HepG2 (cell line): ENCODE measurements around the gene C2orf81. TPM values are rescaled to one million over a fixed set of nuclear protein-coding genes. Genes with fewer than 3 reads are reported as not detected.

ENCODE experiments used
- JUNB ChIP-seq: sonication (generic); formaldehyde crosslinking; IDR thresholded peaks from 2 replicates; pipeline ENCODE4 v1.8.0; 2022; ENCODE audit warnings: missing genetic modification reagents, mild to moderate bottlenecking, borderline replicate concordance
- NCOA1 ChIP-seq: sonication (generic); formaldehyde crosslinking; IDR thresholded peaks from 2 replicates; pipeline ENCODE4 v1.9.0; 2021; ENCODE audit warnings: missing genetic modification reagents
- PHF21A ChIP-seq: sonication (generic); formaldehyde crosslinking; IDR thresholded peaks from 2 replicates; pipeline ENCODE4 v1.5.0; 2020; ENCODE audit warnings: mild to moderate bottlenecking, missing genetic modification reagents
- SNAI1 ChIP-seq: sonication (generic); formaldehyde crosslinking; IDR thresholded peaks from 2 replicates; pipeline ENCODE4 v1.5.0; 2020; ENCODE audit warnings: mild to moderate bottlenecking, missing genetic modification reagents, borderline replicate concordance
- SP1 ChIP-seq, 2 experiments: fragments of 450-650 bp in 1 of 2; sonication (generic) in 1 of 2; formaldehyde crosslinking in 1 of 2; IDR thresholded peaks; 2 replicates each; pipeline versions ENCODE4 v1.4.0 to v1.6.1; 2016 to 2020; ENCODE audit warnings: missing genetic modification reagents in 1 of 2
- ZFP36L1 ChIP-seq: sonication (generic); formaldehyde crosslinking; IDR thresholded peaks from 2 replicates; pipeline ENCODE4 v1.8.0; 2022; ENCODE audit warnings: mild to moderate bottlenecking, missing genetic modification reagents, moderate library complexity
- ZMYM4 ChIP-seq: sonication (generic); formaldehyde crosslinking; IDR thresholded peaks from 2 replicates; pipeline ENCODE4 v1.8.1; 2023; ENCODE audit warnings: mild to moderate bottlenecking, missing genetic modification reagents
- ZNF83 ChIP-seq: sonication (generic); formaldehyde crosslinking; IDR thresholded peaks from 2 replicates; pipeline ENCODE4 v1.4.0; 2020; ENCODE audit warnings: missing genetic modification reagents, mild to moderate bottlenecking, borderline replicate concordance
- ZSCAN31 ChIP-seq: sonication (generic); formaldehyde crosslinking; IDR thresholded peaks from 2 replicates; pipeline ENCODE4 v1.5.0; 2020; ENCODE audit warnings: low read depth, mild to moderate bottlenecking, missing genetic modification reagents
- polyA plus RNA-seq, 8 experiments: library from polyadenylated mRNA; depleted of rRNA in 3 of 8; stranded (reverse) in 7 of 8; unstranded in 1 of 8; fragments of >200 nt; fragmentation: Illumina TruSeq in 4 of 8; extraction: Trizol in 4 of 8; gene quantifications; 2 replicates each; pipeline versions ENCODE4 v1.2.1 to v1.2.3, GENCODE V29; 2011 to 2016; ENCODE audit warnings: low read depth in 4 of 8, missing spikeins in 1 of 8, mixed read lengths in 1 of 8; ENCODE audit not compliant: insufficient read depth in 1 of 8
- total RNA-seq, 5 experiments: library from RNA; depleted of rRNA; stranded (reverse); fragments of >200 nt; fragmentation: Illumina TruSeq; extraction: Trizol; gene quantifications; 2 replicates each; pipeline ENCODE4 v1.2.3, GENCODE V29; 2016; ENCODE audit warnings: low read depth in 1 of 5
- TF ChIP-seq, protein P1 (sequence below): sonication (generic); formaldehyde crosslinking; IDR thresholded peaks from 2 replicates; pipeline ENCODE4 v1.4.0; 2020; ENCODE audit warnings: mild to moderate bottlenecking, low read depth, missing genetic modification reagents
- TF ChIP-seq, protein P2 (sequence below): sonication (generic); formaldehyde crosslinking; IDR thresholded peaks from 2 replicates; pipeline ENCODE4 v1.4.0; 2020; ENCODE audit warnings: mild to moderate bottlenecking, missing genetic modification reagents
- TF ChIP-seq, protein P3 (sequence below): sonication (generic); formaldehyde crosslinking; IDR thresholded peaks from 2 replicates; pipeline ENCODE4 v1.9.0; 2021; ENCODE audit warnings: mild to moderate bottlenecking, missing genetic modification reagents
- TF ChIP-seq, protein P4 (sequence below): sonication (generic); formaldehyde crosslinking; IDR thresholded peaks from 2 replicates; pipeline ENCODE4 v1.5.0; 2020; ENCODE audit warnings: missing genetic modification reagents
- TF ChIP-seq, protein P5 (sequence below): sonication (generic); formaldehyde crosslinking; IDR thresholded peaks from 2 replicates; pipeline ENCODE4 v1.4.0; 2020; ENCODE audit warnings: missing genetic modification reagents, borderline replicate concordance

Gene C2orf81
- total and polyA plus RNA-seq, 2 of the 13 experiments (the other 11 are each of a cell fraction or from before 2014, with no cell fraction given) = 0.15 to 0.17 TPM

DNA sequence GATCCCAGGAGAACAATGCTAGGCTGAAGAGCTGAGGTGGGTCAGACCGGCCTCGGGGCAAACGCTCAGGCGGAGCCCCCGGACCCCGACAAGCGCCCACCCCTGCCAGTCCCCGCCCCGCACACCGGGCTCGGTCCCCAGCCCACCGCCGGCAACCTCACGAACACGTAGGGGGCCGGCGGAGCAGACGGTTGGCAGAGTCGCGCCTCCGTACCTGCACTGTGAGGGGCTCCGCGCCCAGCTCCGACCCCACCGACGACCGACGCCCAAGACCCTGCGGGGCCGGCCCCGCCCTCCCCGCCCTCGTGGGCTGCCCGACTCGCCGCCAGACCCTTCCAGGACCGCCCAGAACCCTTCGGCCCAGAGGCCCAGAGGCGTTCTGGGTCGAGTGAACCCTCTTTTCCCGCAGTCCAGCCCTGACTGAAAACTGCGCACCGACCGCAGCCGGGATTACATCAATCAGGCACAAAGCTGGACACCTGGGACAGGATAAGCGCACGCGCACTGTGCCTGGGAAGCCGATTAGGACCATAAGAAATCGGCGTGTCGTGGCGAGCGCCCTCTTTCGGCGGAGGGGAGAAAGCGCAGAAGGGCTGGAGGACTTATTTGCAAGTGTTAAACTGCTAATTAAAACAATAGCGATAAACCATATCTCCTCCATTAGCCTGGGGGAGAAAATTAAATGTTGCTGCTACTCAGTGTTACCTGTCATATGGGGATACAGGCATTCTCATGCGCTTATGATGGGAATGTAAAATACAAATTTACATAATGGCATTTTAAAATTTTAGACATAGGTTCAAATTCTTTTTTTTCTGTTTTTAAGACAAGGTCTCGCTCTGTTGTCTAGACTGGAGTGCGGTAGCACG, 29.6 kb downstream of the C2orf81 start (continued):
- TF ChIP-seq, protein P1, sequence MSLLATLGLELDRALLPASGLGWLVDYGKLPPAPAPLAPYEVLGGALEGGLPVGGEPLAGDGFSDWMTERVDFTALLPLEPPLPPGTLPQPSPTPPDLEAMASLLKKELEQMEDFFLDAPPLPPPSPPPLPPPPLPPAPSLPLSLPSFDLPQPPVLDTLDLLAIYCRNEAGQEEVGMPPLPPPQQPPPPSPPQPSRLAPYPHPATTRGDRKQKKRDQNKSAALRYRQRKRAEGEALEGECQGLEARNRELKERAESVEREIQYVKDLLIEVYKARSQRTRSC (CRISPR knock-in tag) = no peak
- TF ChIP-seq ZNF83 (CRISPR knock-in tag) (peak; percentile 35; the same call in 1 of the 2 replicates), NCOA1 (CRISPR knock-in tag) (no peak), ZSCAN31 (CRISPR knock-in tag) (no peak; the same call in none of the 2 replicates), PHF21A (CRISPR knock-in tag) (peak; percentile 34; the same call in 1 of the 2 replicates), JUNB (no peak; the same call in 1 of the 2 replicates), ZFP36L1 (CRISPR knock-in tag) (no peak; the same call in 1 of the 2 replicates), ZMYM4 (CRISPR knock-in tag) (peak; percentile 82), SNAI1 (CRISPR knock-in tag) (no peak), SP1 (IDR thresholded peaks at IDR 0.05) (no peak), SP1 (CRISPR knock-in tag; IDR thresholded peaks at IDR 0.05) (peak; percentile 60; the same call in 1 of the 2 replicates)
- TF ChIP-seq, protein P2, sequence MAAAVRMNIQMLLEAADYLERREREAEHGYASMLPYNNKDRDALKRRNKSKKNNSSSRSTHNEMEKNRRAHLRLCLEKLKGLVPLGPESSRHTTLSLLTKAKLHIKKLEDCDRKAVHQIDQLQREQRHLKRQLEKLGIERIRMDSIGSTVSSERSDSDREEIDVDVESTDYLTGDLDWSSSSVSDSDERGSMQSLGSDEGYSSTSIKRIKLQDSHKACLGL (CRISPR knock-in tag) = peak; percentile 80
- TF ChIP-seq, protein P3, sequence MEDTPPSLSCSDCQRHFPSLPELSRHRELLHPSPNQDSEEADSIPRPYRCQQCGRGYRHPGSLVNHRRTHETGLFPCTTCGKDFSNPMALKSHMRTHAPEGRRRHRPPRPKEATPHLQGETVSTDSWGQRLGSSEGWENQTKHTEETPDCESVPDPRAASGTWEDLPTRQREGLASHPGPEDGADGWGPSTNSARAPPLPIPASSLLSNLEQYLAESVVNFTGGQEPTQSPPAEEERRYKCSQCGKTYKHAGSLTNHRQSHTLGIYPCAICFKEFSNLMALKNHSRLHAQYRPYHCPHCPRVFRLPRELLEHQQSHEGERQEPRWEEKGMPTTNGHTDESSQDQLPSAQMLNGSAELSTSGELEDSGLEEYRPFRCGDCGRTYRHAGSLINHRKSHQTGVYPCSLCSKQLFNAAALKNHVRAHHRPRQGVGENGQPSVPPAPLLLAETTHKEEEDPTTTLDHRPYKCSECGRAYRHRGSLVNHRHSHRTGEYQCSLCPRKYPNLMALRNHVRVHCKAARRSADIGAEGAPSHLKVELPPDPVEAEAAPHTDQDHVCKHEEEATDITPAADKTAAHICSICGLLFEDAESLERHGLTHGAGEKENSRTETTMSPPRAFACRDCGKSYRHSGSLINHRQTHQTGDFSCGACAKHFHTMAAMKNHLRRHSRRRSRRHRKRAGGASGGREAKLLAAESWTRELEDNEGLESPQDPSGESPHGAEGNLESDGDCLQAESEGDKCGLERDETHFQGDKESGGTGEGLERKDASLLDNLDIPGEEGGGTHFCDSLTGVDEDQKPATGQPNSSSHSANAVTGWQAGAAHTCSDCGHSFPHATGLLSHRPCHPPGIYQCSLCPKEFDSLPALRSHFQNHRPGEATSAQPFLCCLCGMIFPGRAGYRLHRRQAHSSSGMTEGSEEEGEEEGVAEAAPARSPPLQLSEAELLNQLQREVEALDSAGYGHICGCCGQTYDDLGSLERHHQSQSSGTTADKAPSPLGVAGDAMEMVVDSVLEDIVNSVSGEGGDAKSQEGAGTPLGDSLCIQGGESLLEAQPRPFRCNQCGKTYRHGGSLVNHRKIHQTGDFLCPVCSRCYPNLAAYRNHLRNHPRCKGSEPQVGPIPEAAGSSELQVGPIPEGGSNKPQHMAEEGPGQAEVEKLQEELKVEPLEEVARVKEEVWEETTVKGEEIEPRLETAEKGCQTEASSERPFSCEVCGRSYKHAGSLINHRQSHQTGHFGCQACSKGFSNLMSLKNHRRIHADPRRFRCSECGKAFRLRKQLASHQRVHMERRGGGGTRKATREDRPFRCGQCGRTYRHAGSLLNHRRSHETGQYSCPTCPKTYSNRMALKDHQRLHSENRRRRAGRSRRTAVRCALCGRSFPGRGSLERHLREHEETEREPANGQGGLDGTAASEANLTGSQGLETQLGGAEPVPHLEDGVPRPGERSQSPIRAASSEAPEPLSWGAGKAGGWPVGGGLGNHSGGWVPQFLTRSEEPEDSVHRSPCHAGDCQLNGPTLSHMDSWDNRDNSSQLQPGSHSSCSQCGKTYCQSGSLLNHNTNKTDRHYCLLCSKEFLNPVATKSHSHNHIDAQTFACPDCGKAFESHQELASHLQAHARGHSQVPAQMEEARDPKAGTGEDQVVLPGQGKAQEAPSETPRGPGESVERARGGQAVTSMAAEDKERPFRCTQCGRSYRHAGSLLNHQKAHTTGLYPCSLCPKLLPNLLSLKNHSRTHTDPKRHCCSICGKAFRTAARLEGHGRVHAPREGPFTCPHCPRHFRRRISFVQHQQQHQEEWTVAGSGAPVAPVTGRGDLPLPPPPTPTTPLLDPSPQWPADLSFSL (CRISPR knock-in tag) = no peak
- TF ChIP-seq, protein P4, sequence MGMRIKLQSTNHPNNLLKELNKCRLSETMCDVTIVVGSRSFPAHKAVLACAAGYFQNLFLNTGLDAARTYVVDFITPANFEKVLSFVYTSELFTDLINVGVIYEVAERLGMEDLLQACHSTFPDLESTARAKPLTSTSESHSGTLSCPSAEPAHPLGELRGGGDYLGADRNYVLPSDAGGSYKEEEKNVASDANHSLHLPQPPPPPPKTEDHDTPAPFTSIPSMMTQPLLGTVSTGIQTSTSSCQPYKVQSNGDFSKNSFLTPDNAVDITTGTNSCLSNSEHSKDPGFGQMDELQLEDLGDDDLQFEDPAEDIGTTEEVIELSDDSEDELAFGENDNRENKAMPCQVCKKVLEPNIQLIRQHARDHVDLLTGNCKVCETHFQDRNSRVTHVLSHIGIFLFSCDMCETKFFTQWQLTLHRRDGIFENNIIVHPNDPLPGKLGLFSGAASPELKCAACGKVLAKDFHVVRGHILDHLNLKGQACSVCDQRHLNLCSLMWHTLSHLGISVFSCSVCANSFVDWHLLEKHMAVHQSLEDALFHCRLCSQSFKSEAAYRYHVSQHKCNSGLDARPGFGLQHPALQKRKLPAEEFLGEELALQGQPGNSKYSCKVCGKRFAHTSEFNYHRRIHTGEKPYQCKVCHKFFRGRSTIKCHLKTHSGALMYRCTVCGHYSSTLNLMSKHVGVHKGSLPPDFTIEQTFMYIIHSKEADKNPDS (CRISPR knock-in tag) = no peak
- TF ChIP-seq, protein P5, sequence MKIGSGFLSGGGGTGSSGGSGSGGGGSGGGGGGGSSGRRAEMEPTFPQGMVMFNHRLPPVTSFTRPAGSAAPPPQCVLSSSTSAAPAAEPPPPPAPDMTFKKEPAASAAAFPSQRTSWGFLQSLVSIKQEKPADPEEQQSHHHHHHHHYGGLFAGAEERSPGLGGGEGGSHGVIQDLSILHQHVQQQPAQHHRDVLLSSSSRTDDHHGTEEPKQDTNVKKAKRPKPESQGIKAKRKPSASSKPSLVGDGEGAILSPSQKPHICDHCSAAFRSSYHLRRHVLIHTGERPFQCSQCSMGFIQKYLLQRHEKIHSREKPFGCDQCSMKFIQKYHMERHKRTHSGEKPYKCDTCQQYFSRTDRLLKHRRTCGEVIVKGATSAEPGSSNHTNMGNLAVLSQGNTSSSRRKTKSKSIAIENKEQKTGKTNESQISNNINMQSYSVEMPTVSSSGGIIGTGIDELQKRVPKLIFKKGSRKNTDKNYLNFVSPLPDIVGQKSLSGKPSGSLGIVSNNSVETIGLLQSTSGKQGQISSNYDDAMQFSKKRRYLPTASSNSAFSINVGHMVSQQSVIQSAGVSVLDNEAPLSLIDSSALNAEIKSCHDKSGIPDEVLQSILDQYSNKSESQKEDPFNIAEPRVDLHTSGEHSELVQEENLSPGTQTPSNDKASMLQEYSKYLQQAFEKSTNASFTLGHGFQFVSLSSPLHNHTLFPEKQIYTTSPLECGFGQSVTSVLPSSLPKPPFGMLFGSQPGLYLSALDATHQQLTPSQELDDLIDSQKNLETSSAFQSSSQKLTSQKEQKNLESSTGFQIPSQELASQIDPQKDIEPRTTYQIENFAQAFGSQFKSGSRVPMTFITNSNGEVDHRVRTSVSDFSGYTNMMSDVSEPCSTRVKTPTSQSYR = no peak
